Psoas muscle (tissue), 8 donors: Measurements from ENCODE around the gene DEFB123. TPM values are rescaled to one million over a fixed set of nuclear protein-coding genes. Genes with fewer than 3 reads are reported as not detected.
"Not testable (repeated sequence)": the region's sequence is repeated elsewhere in the genome, so short reads cannot be mapped to it uniquely, and the experiment has no call there.

Experiments used
- ATAC-seq, 4 donors: fragments of 200-7000 bp; cut with Tn5 transposase; one replicate each; pipeline ENCODE4 v1.9.1; 2020; ENCODE audit warnings: moderate library complexity in 3 of 4, mild to moderate bottlenecking in 2 of 4
- DNase-seq, 2 donors: peaks; one replicate each; pipeline ENCODE4 v3.0.0-alpha.2; 2020
- H3K27ac ChIP-seq: fragments of 200-600 bp; one replicate; pipeline ENCODE4 v1.8.0; 2022
- H3K27me3 ChIP-seq, 3 donors: fragments of 200-600 bp in 1 of 3; one replicate each; pipeline versions ENCODE4 v1.6.1 to v1.8.0; 2013 to 2022; ENCODE audit warnings: low read length in 2 of 3, mild to moderate bottlenecking in 2 of 3, moderate library complexity in 1 of 3; ENCODE audit not compliant: insufficient read depth in 3 of 3
- H3K36me3 ChIP-seq, 2 donors: fragments of 200-600 bp in 1 of 2; one replicate each; pipeline versions ENCODE4 v1.6.1 to v1.8.0; 2013 to 2022; ENCODE audit warnings: low read depth in 1 of 2, mild to moderate bottlenecking in 1 of 2, moderate library complexity in 1 of 2; ENCODE audit not compliant: insufficient read depth in 1 of 2
- H3K4me1 ChIP-seq: fragments of 200-600 bp; one replicate; pipeline ENCODE4 v1.8.0; 2022
- H3K4me3 ChIP-seq: fragments of 200-600 bp; one replicate; pipeline ENCODE4 v1.8.0; 2022; ENCODE audit warnings: mild to moderate bottlenecking
- H3K9me3 ChIP-seq: fragments of 200-600 bp; one replicate; pipeline ENCODE4 v1.8.0; 2022
- WGBS, 3 donors: extraction: QIAGEN DNeasy Blood & Tissue Kit; methylation state at CpG; one replicate each; pipeline versions ENCODE4 v1.1.6 to v1.1.7; 2013; 5-methylcytosine and 5-hydroxymethylcytosine counted together
- intact Hi-C, 2 donors: fragments of 100-400 bp; cut with DNase I; formaldehyde crosslinking; loops; one replicate each; pipeline versions ENCODE4 v1.11.0 to v1.14.2; 2022
- polyA plus RNA-seq, 3 donors: library from polyadenylated mRNA; stranded (reverse); fragments of 200-250 nt; gene quantifications; one replicate each; pipeline ENCODE4 v1.2.3, GENCODE V29; 2013
- total RNA-seq, 4 donors: library from RNA; stranded (reverse); fragmentation: NEBNext Ultra II Directional in 2 of 4; extraction: Animal tissue kit (Norgen Biotek cat#: 25700) in 2 of 4; gene quantifications; one replicate each; pipeline versions ENCODE4 v1.2.1 to v1.2.4, GENCODE V29; 2021 to 2023
- TF ChIP-seq, protein P1 (sequence below): fragments of 200-600 bp; IDR thresholded peaks from one replicate; pipeline ENCODE4 v1.8.0; 2022; ENCODE audit warnings: antibody characterized with exemption
- donor health status: healthy with polysubstance abuse.
- donor health status: DM: no; HTN: no; CAD: no; lungs with moderate emphysema.
- donor health status: Bipolar disorder and iron deficiency.
- donor health status: healthy.
- donor health status: DM: yes; HTN: yes; CAD: no.
- donor health status: DM: no; HTN: no; CAD: no.
- donor health status: DM: no; HTN: no; CAD: no.
- donor health status: DM: yes; HTN: yes; CAD: no.

Gene DEFB123
- total and polyA plus RNA-seq, 7 donors: not detected

DNA sequence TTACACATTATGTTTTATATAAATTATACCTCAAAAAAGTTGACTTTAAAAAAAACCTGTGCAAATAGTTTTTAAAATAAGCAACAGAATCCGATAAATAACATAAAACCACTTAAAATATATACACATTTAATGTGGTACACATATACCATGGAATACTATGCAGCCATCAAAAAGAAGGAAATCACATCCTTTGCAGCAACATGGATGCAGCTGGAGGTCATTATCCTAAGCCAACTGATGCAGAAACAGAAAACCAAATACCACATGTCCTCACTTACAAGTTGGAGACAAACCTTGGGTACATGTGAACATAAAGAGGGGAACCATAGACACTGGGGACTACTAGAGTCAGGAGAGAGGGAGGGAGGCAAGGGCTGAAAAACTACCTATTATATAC lies 30.4 kb upstream of the DEFB123 start:
- WGBS, 3 donors: 29 to 49% (median 34%) methylated on average over 1 of the region's 1 CpG
- TF ChIP-seq, protein P1, sequence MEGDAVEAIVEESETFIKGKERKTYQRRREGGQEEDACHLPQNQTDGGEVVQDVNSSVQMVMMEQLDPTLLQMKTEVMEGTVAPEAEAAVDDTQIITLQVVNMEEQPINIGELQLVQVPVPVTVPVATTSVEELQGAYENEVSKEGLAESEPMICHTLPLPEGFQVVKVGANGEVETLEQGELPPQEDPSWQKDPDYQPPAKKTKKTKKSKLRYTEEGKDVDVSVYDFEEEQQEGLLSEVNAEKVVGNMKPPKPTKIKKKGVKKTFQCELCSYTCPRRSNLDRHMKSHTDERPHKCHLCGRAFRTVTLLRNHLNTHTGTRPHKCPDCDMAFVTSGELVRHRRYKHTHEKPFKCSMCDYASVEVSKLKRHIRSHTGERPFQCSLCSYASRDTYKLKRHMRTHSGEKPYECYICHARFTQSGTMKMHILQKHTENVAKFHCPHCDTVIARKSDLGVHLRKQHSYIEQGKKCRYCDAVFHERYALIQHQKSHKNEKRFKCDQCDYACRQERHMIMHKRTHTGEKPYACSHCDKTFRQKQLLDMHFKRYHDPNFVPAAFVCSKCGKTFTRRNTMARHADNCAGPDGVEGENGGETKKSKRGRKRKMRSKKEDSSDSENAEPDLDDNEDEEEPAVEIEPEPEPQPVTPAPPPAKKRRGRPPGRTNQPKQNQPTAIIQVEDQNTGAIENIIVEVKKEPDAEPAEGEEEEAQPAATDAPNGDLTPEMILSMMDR: no peak
- Histone ChIP-seq H3K4me3 (no peak overlapping the region), H3K27ac (no peak overlapping the region), H3K9me3 (no peaks in the 10 kb centered on the region), H3K36me3 (no peaks in the 10 kb centered on the region), H3K4me1 (no peaks in the 10 kb centered on the region), H3K27me3 (no peaks in the 10 kb centered on the region)
- no peak for ATAC-seq
- DNase-seq: no peak
- intact Hi-C loops: no loop called here

GRCh38 chr20:31414381-31414780 lies 26.1 kb upstream of the DEFB123 start:
- Histone ChIP-seq H3K27ac (no peak overlapping the region), H3K4me1 (no peaks in the 10 kb centered on the region), H3K9me3 (no peaks in the 10 kb centered on the region), H3K27me3 (no peaks in the 10 kb centered on the region), H3K36me3 (no peaks in the 10 kb centered on the region), H3K4me3 (no peak overlapping the region)
- intact Hi-C loops: no loop called here
- DNase-seq (no peak), ATAC-seq (no peak)
- WGBS, 3 donors: 69 to 79% (median 73%) methylated on average over 6 of the region's 6 CpGs
- TF ChIP-seq, protein P1: no peak

- H3K36me3 ChIP-seq: no peaks in the 10 kb centered on the region
- no peak for ATAC-seq
- H3K9me3 ChIP-seq: no peaks in the 10 kb centered on the region
- 85% methylated on average over 2 of the region's 2 CpGs for WGBS, 3 donors
- intact Hi-C loops: no loop called here
- no peak for DNase-seq
- no peaks in the 10 kb centered on the region for H3K27me3 ChIP-seq
- no peaks in the 10 kb centered on the region for H3K4me1 ChIP-seq
- TF ChIP-seq, protein P1: no peak
- H3K4me3 ChIP-seq: no peak overlapping the region
- no peak overlapping the region for H3K27ac ChIP-seq
These were observed 24.8 kb upstream of the DEFB123 start for GRCh38 chr20:31415653-31416052.

GRCh38 chr20:31418307-31418706 lies 22.1 kb upstream of the DEFB123 start:
- H3K9me3 ChIP-seq: no peaks in the 10 kb centered on the region
- no peak overlapping the region for H3K4me3 ChIP-seq
- H3K27me3 ChIP-seq: peaks cover 0 to 3% (median 0%) of the 10 kb centered on the region in 3 donors
- no peaks in the 10 kb centered on the region for H3K36me3 ChIP-seq
- DNase-seq (no peak), ATAC-seq (no peak)
- intact Hi-C loops: no loop called here
- WGBS, 3 donors: 81 to 85% (median 83%) methylated on average over 7 of the region's 7 CpGs
- H3K27ac ChIP-seq: no peak overlapping the region
- no peaks in the 10 kb centered on the region for H3K4me1 ChIP-seq
- TF ChIP-seq, protein P1: no peak

DNA sequence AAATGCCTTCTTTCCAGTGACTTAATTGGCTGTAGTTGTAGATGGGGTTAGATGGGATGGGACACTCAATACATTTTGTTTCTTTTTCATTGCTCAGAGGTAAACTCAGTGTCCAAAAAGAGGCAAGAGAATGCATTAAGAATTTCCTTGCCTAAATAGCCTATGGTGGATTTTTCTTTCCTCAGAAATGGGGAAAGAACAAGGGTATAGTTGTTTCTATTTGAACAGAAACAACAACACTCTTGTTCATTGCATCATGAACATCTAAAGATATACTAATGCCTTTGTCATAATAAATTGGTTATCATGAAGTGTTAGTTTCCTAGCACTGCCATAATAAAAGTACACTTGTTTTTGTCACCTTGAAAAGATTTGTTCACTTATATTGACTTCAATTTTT lies 14.6 kb upstream of the DEFB123 start:
- ATAC-seq: no peak
- intact Hi-C loops: no loop called here

DNA sequence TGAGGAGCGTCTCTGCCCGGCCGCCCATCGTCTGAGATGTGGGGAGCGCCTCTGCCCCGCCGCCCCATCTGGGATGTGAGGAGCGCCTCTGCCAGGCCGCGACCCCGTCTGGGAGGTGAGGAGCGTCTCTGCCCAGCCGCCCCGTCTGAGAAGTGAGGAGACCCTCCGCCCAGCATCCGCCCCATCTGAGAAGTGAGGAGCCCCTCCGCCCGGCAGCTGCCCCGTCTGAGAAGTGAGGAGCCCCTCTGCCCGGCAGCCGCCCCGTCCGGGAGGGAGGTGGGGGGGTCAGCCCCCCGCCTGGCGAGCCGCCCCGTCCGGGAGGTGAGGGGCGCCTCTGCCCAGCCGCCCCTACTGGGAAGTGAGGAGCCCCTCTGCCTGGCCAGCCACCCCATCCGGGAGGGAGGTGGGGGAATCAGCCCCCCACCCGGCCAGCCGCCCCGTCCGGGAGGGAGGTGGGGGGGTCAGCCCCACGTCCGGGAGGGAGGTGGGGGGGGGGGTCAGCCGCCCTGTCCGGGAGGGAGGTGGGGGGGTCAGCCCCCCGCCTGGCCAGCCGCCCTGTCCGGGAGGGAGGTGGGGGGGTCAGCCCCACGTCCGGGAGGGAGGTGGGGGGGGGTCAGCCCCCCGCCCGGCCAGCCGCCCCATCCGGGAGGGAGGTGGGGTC lies 13.4 kb upstream of the DEFB123 start:
- intact Hi-C loops, H3K4me1 ChIP-seq, H3K9me3 ChIP-seq, H3K27me3 ChIP-seq, H3K4me3 ChIP-seq, H3K27ac ChIP-seq, ATAC-seq, DNase-seq, H3K36me3 ChIP-seq: not testable (repeated sequence)
- WGBS, 3 donors: 90 to 95% methylated on average over 13 to 40 of the region's 48 CpGs; no CpG with 5 or more reads in 1 of the 3 donors

More for the DNA sequence above, 14.6 kb upstream of the DEFB123 start:
- no peaks in the 10 kb centered on the region for H3K4me1 ChIP-seq
- DNase-seq: no peak
- H3K36me3 ChIP-seq: no peaks in the 10 kb centered on the region
- H3K27ac ChIP-seq: no peak overlapping the region
- TF ChIP-seq, protein P1: no peak
- H3K9me3 ChIP-seq: no peaks in the 10 kb centered on the region
- H3K27me3 ChIP-seq: peaks cover 0 to 3% (median 0%) of the 10 kb centered on the region in 3 donors
- H3K4me3 ChIP-seq: no peak overlapping the region

- H3K27ac ChIP-seq, H3K9me3 ChIP-seq, DNase-seq, H3K27me3 ChIP-seq, H3K36me3 ChIP-seq, H3K4me1 ChIP-seq, intact Hi-C loops, ATAC-seq, H3K4me3 ChIP-seq: not testable (repeated sequence)
- WGBS, 3 donors: 93 to 96% (median 93%) methylated on average over 19 to 30 of the region's 31 CpGs
These were observed 12.9 kb upstream of the DEFB123 start for GRCh38 chr20:31427576-31427975.
